WTC11 (cell line): ENCODE results near the gene SEMA3F.

Experiments
- CREB1 ChIP-seq: sonication (generic); formaldehyde crosslinking; IDR thresholded peaks from 2 replicates; pipeline ENCODE4 v1.8.0; 2023; ENCODE audit warnings: mild to moderate bottlenecking, missing genetic modification reagents
- CTCF ChIP-seq: fragments of 200-600 bp; IDR thresholded peaks from 2 replicates; pipeline ENCODE4 v1.8.0; 2022; ENCODE audit warnings: antibody characterized with exemption
- E2F4 ChIP-seq: sonication (generic); formaldehyde crosslinking; IDR thresholded peaks from 2 replicates; pipeline ENCODE4 v1.8.1; 2022; ENCODE audit warnings: low read depth, mild to moderate bottlenecking, moderate library complexity, missing genetic modification reagents, borderline replicate concordance
- ESRRA ChIP-seq: sonication (generic); formaldehyde crosslinking; IDR thresholded peaks from 2 replicates; pipeline ENCODE4 v1.8.1; 2022; ENCODE audit warnings: mild to moderate bottlenecking, missing genetic modification reagents, borderline replicate concordance
- ETV6 ChIP-seq: sonication (generic); formaldehyde crosslinking; IDR thresholded peaks from 2 replicates; pipeline ENCODE4 v1.8.1; 2022; ENCODE audit warnings: mild to moderate bottlenecking, missing genetic modification reagents
- JUN ChIP-seq: sonication (generic); formaldehyde crosslinking; IDR thresholded peaks from 2 replicates; pipeline ENCODE4 v1.8.0; 2023; ENCODE audit warnings: mild to moderate bottlenecking, missing genetic modification reagents
- MAX ChIP-seq: sonication (generic); formaldehyde crosslinking; IDR thresholded peaks from 2 replicates; pipeline ENCODE4 v1.8.0; 2022; ENCODE audit warnings: mild to moderate bottlenecking, missing genetic modification reagents
- MYBL2 ChIP-seq: sonication (generic); formaldehyde crosslinking; IDR thresholded peaks from 2 replicates; pipeline ENCODE4 v1.8.1; 2023; ENCODE audit warnings: mild to moderate bottlenecking, moderate library complexity, missing genetic modification reagents
- SP1 ChIP-seq: sonication (generic); formaldehyde crosslinking; conservative IDR thresholded peaks from 2 replicates; pipeline ENCODE4 v1.8.1; 2022; ENCODE audit warnings: missing genetic modification reagents
- USF1 ChIP-seq: sonication (generic); formaldehyde crosslinking; IDR thresholded peaks from 2 replicates; pipeline ENCODE4 v1.8.0; 2022; ENCODE audit warnings: mild to moderate bottlenecking, missing genetic modification reagents
- USF2 ChIP-seq: sonication (generic); formaldehyde crosslinking; IDR thresholded peaks from 2 replicates; pipeline ENCODE4 v1.8.1; 2023; ENCODE audit warnings: mild to moderate bottlenecking, missing genetic modification reagents, moderate library complexity
- ZNF232 ChIP-seq: sonication (generic); formaldehyde crosslinking; IDR thresholded peaks from 2 replicates; pipeline ENCODE4 v1.8.0; 2022; ENCODE audit warnings: mild to moderate bottlenecking, missing genetic modification reagents
- ZNF263 ChIP-seq: sonication (generic); formaldehyde crosslinking; IDR thresholded peaks from 2 replicates; pipeline ENCODE4 v1.8.1; 2022; ENCODE audit warnings: low read depth, mild to moderate bottlenecking, moderate library complexity, missing genetic modification reagents
- ZNF512 ChIP-seq: sonication (generic); formaldehyde crosslinking; IDR thresholded peaks from 2 replicates; pipeline ENCODE4 v1.8.1; 2022; ENCODE audit warnings: missing genetic modification reagents, borderline replicate concordance

- no peak for TF ChIP-seq CTCF
- TF ChIP-seq MYBL2, result no peak
- TF ChIP-seq CREB1 (CRISPR knock-in tag), result no peak
- no peak for TF ChIP-seq USF1 (CRISPR knock-in tag)
- no peak for TF ChIP-seq ZNF512 (CRISPR knock-in tag)
- no peak for TF ChIP-seq MAX (CRISPR knock-in tag)
- no peak for TF ChIP-seq E2F4 (CRISPR knock-in tag)
- TF ChIP-seq SP1 (CRISPR knock-in tag), result no peak
- no peak for TF ChIP-seq USF2 (CRISPR knock-in tag)
- TF ChIP-seq ETV6 (CRISPR knock-in tag), result no peak
- TF ChIP-seq ZNF263, result no peak
- no peak for TF ChIP-seq ESRRA (CRISPR knock-in tag)
- no peak for TF ChIP-seq ZNF232
- TF ChIP-seq JUN, result no peak
Measured at GRCh38 chr3:50214824-50215223, 59.7 kb downstream of the SEMA3F start.
